ENCODE results near the gene TMEM259. TPM values are rescaled to one million over a fixed set of nuclear protein-coding genes. Genes with fewer than 3 reads are reported as not detected.

TMEM259 gene
- total and polyA plus RNA-seq, 2 of the 8 experiments (the other 6 are each of a cell fraction or from before 2014, with no cell fraction given), result 140 to 243 TPM

GRCh38 chr19:1051791-1052190, 30.9 kb upstream of the TMEM259 start:
- no peak for FAIRE-seq
- H3K23ac ChIP-seq (ENCODE audit: insufficient read length), result no peak overlapping the region
- DNase-seq (ENCODE audit: low read depth in 1 of 2, low spot score in 2 of 2), result no peak
- H2AK5ac ChIP-seq (ENCODE audit: low read depth, low read length), result no peak overlapping the region
- no peak overlapping the region for H3K14ac ChIP-seq (ENCODE audit: insufficient read length)
- TF ChIP-seq ASH2L (IDR thresholded peaks at IDR 0.05; ENCODE audit: low read length), result no peak
- TF ChIP-seq GABPA (IDR thresholded peaks at IDR 0.05; ENCODE audit: borderline replicate concordance, insufficient read depth, low read length), result no peak
- TF ChIP-seq KDM1A (IDR thresholded peaks at IDR 0.05; ENCODE audit: borderline replicate concordance, low read length), result no peak
- no peak for TF ChIP-seq CBX8 (IDR thresholded peaks at IDR 0.05; ENCODE audit: borderline replicate concordance, low read depth, low read length)
- no peak for TF ChIP-seq TEAD4 (IDR thresholded peaks at IDR 0.05; ENCODE audit: low read depth, low read length)
- TF ChIP-seq YY1 (IDR thresholded peaks at IDR 0.05; ENCODE audit: low read depth, low read length), result no peak
- no peak for TF ChIP-seq TBP (IDR thresholded peaks at IDR 0.05; ENCODE audit: low read depth, low read length)
- no peak for TF ChIP-seq CHD2 (IDR thresholded peaks at IDR 0.05; ENCODE audit: low read length)
- TF ChIP-seq NRF1 (IDR thresholded peaks at IDR 0.05; ENCODE audit: low read depth, low read length), result no peak
- TF ChIP-seq SP2 (IDR thresholded peaks at IDR 0.05; ENCODE audit: low read length), result no peak
- no peak for TF ChIP-seq SUZ12 (IDR thresholded peaks at IDR 0.05; ENCODE audit: low read length)
- TF ChIP-seq CEBPB (IDR thresholded peaks at IDR 0.05; ENCODE audit: low read depth, low read length), result no peak
- no peak for TF ChIP-seq HDAC6 (IDR thresholded peaks at IDR 0.05; ENCODE audit: low read depth, low read length)
- no peak for TF ChIP-seq KDM4A (IDR thresholded peaks at IDR 0.05; ENCODE audit: low read depth, low read length, severe bottlenecking)
- TF ChIP-seq MAFK (IDR thresholded peaks at IDR 0.05; ENCODE audit: low read depth, low read length), result no peak
- no peak for TF ChIP-seq BCL11A (IDR thresholded peaks at IDR 0.05; ENCODE audit: low read depth in 2 of 2, low read length in 2 of 2)
- H4K8ac ChIP-seq (ENCODE audit: extremely low read depth, insufficient read depth, low read length), result no peak overlapping the region
- no peak overlapping the region for H3K4me3 ChIP-seq (ENCODE audit: extremely low read depth in 1 of 4, insufficient read depth in 2 of 4, low read depth in 3 of 4, low read length in 4 of 4)
- peaks cover 0 to 30% (median 7%) of the 10 kb centered on the region in 4 experiments; a peak in 6 of 8 replicates for H3K36me3 ChIP-seq (ENCODE audit: control insufficient read depth in 2 of 4, insufficient read depth in 4 of 4, low read length in 3 of 4)
- H3K9me3 ChIP-seq (ENCODE audit: insufficient read depth in 2 of 2, low read depth in 1 of 2, low read length in 1 of 2), result peaks cover 12 to 34% of the 10 kb centered on the region in 2 experiments
- no peaks in the 10 kb centered on the region; a peak in 1 of 7 replicates for H3K27me3 ChIP-seq (replicated peaks in 1 of 4; ENCODE audit: control insufficient read depth in 3 of 4, extremely low read depth in 1 of 4, insufficient read depth in 3 of 4, low read length in 3 of 4)
- no peak overlapping the region for H3K18ac ChIP-seq (ENCODE audit: extremely low read depth, low read length)
- H3K4me2 ChIP-seq (ENCODE audit: insufficient read depth in 1 of 2, low read depth in 2 of 2, low read length in 2 of 2), result no peak overlapping the region
- no peaks in the 10 kb centered on the region for H3K79me2 ChIP-seq (ENCODE audit: control insufficient read depth in 1 of 2, insufficient read depth in 2 of 2, low read length in 2 of 2)
- ChIA-PET CTCF (ENCODE audit: partially characterized antibody) (no interaction called here), POLR2A (ENCODE audit: partially characterized antibody) (interaction anchor here (0.7 to 1.6 kb wide), 6 partner anchors 9 to 34 kb away, joined by 3 to 6 read pairs (median 3); partner anchors contain the start of genes ABCA7, ARHGAP45 and CNN2)
- no peak overlapping the region for H2BK20ac ChIP-seq (ENCODE audit: low read length)
- H2BK15ac ChIP-seq (ENCODE audit: low read length), result no peak overlapping the region
- no peaks in the 10 kb centered on the region for H3K4me1 ChIP-seq (replicated peaks in 1 of 4; ENCODE audit: control insufficient read depth in 3 of 4, insufficient read depth in 4 of 4, low read length in 3 of 4)
- H3K56ac ChIP-seq (replicated peaks; ENCODE audit: insufficient read length, low read depth, low read length), result no peak overlapping the region
- H3K9ac ChIP-seq (replicated peaks in 1 of 4; ENCODE audit: extremely low read depth in 1 of 4, low read depth in 3 of 4, low read length in 3 of 4), result no peak overlapping the region
- H3K23me2 ChIP-seq (ENCODE audit: low read depth, low read length), result peaks cover 3% of the 10 kb centered on the region; the same call in 1 of the 2 replicates
- H2AFZ ChIP-seq (ENCODE audit: low read length), result no peak overlapping the region
- H3K79me1 ChIP-seq (ENCODE audit: low read depth, low read length), result no peaks in the 10 kb centered on the region
- H3K4ac ChIP-seq (replicated peaks; ENCODE audit: insufficient read length, low read depth, low read length), result no peak overlapping the region
- H2BK120ac ChIP-seq (replicated peaks; ENCODE audit: low read depth, low read length), result no peak overlapping the region
- no peaks in the 10 kb centered on the region for H4K20me1 ChIP-seq (replicated peaks in 1 of 2; ENCODE audit: control insufficient read depth in 1 of 2, insufficient read depth in 2 of 2, low read length in 2 of 2)
- H3K27ac ChIP-seq (ENCODE audit: low read depth, low read length), result no peak overlapping the region
- no peak overlapping the region for H4K5ac ChIP-seq (ENCODE audit: insufficient read length, low read depth, low read length)
- no peak overlapping the region for H2BK5ac ChIP-seq (ENCODE audit: low read depth, low read length)
- WGBS, 2 experiments (ENCODE audit: extremely low coverage in 1 of 2, insufficient coverage in 1 of 2, insufficient read length in 1 of 2, insufficient replicate concordance in 2 of 2, low coverage in 1 of 2, low lambda C conversion rate in 2 of 2, missing lambda C conversion rate in 1 of 2), result 96% methylated on average over 17 of the region's 17 CpGs; no CpG with 5 or more reads in 1 of the 2 experiments
- H4K91ac ChIP-seq (replicated peaks; ENCODE audit: insufficient read length, low read length), result no peak overlapping the region
- no peak overlapping the region for H2BK12ac ChIP-seq (ENCODE audit: low read depth, low read length)

Measured in H1 (cell line).